DMS 273 treated with DMSO at 0.1 percent for 48 hours (cell line): Measurements from ENCODE around the gene GALNT7.

Source experiments
- DNase-seq: peaks from one replicate; lab custom pipeline; 2025; lab: John Stamatoyannopoulos, UW

The GALNT7 gene

DNA sequence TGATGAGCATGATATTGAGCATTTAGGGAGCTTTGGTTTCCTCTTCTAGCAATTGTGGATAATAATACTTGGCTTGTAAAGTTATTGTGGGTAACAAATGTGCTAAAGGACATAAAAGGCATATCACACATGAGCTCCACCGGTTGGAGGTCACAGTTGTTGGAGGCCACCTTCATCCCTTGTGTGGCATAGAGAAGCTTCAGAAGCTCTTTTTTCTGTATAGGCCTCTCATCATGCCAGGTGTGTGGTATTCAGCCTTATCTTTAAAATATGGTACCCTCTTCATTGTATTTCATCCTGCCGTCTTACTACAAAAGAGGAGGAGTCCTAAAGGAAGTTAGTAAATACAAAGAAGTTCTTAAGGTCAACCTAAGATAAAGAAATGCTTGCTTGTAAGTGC is 99.1 kb downstream of the GALNT7 start:
- DNase-seq: no peak

DNA sequence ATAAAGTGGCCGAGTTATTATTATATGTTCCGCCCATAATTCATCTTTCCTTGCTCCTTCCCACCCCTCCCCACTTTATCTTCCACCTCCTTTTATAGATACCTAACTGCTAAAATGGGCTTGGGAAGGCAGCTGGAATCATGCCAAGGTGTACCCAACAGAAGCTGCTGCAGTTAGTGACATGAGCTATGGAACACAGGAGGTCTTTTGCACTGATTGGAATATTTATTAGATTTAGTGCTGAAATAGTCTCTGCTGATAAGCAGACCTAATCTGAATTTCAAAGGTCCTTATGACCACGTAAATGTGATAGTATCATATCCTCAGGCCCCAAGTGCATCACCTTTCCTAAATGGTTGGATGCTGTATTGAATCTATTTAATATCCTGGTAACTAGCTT is 100.7 kb downstream of the GALNT7 start:
- no peak for DNase-seq

DNA sequence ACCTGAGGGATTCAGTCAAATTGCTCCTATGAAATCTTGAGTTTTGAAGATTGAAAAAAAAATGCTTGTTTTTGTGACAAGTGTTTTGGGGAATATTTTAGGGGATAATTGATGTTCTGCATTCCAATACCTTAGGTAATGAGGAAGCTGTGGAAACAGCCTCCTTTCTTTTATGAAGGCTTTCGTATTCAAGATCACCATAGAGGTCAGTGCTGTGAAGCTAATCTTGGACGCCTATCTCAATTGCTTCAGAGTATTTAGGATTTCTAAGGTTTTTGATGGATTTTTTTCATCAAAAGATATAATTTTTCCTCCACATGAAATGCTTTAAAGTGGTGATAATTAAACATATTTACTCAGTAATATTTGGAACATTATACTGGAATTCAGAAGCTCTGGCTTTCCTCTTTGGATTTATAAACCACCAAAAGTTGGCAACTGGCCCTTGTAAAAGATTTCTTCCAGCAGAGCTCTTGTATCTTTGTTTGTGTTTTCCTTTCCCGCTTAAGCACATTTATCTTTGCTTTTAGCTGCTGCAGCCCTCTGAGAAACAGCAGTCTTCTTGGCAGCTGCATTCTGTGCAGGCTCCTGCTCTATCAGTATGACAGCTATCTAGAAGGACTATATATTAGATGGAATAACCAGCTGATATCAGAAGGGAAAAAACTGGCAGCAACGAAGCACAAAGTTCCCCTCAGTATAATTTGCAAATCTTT is 101.9 kb downstream of the GALNT7 start:
- no peak for DNase-seq

DNA sequence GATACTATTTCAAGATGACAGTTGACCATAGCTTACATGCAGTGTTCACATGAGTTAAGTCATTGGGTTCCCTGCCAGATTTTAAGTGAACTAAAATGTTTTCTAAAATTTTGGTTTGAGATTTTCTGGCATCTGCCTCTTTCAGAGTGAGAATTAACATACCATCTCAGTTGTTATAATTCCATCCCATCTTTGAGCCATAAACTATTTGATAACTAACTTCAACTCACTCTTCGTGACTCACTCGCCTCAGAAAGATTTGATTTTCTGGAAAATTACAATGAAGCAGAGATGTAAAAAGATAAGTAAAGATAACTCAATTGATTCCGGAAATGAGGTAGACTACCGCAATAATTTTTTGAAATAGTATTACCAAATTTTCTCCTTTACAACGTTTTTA is 103.7 kb downstream of the GALNT7 start:
- no peak for DNase-seq

DNA sequence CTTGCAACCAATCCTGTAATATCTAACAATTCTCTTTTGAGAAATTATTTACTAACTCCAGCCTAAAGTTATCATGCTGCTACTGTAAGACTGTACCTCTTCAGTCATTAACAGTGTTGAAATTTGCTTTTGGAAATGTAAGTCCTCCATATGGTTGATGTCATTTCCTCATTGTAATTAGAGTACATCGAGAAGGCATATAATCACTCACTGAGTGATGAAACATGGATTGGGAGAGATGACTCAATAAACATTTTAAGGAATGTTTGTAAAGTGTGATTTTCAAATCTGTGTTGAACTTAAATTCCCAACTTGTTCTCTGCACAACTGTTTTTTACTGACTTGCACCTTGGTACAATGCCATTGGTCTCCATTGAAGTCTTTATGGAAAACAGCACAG is 104.4 kb downstream of the GALNT7 start:
- DNase-seq: no peak

DNA sequence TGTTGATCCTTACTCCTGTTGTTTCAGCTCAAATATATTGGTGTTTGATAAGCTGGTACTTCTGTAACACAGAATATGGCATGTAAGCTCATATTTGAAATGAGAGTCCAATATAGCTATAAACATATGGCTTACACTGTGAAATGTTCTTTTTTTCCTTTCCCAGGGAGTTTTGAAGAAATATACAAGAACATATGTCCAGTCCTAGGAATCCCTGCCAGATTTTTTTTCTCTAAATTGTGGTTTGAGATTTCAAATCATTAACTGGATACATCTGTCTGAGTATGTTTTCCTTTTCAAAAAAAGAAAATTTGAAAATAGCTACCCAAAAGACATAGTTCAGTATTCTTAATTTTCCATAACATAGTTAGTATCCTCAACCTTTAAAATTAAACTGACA is 105.3 kb downstream of the GALNT7 start:
- DNase-seq: no peak

DNA sequence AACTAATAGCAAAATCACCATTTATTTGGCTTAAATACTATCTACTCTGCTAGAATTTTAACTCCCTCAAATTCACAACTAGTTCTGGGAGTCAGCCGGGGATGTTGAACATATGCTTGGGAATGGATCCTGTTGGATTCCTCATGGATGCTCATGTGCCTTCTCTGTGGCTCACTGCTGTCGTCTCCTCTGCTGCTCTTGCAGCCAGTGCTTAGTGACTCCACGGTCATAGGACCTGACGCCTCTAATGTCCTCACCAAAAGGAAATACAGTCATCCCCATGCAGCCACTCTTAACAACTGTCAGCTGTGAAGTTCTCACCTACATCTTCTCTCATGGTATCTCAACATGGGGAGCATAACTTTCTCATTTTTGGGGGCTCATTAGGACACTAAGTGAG is 106.1 kb downstream of the GALNT7 start:
- no peak for DNase-seq

DNA sequence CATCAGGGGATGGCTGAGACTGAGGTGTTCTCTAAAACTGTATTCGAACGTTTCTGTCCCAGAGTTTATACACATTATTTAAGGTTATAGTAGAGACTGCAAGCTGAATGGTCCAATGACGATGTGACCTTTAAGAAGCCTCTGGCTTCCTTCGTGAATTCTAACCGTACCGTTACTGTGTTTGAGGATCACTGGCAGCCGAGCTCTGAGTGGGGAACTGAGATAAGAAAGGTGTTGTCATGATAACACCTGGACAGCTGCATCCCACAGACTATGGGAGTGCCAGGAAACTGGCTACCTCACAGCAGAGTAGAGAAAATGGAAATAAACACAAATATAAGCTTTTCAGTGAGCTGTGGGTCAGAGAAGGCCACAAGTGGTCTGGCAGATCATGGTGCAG is 106.5 kb downstream of the GALNT7 start:
- DNase-seq: no peak

DNA sequence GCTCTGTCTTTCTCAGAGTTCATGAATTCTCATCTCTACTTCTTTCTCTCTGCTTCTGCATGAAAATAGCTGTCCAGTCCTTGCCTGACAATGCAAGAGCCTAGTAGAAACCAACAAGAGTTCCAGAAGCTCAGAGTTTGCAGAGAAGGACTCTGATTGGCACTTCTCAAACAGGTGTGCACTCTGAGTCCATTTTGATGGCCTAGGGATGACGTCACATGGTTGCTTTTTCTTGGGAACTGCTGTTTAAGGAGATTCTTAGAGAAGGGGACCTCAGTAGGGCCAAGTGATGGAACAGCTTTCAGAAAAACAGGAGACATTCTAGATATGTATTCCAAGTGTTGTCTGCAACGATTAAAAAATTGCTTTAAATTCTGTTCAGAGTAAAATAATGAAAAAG is 108.7 kb downstream of the GALNT7 start:
- DNase-seq: no peak

DNA sequence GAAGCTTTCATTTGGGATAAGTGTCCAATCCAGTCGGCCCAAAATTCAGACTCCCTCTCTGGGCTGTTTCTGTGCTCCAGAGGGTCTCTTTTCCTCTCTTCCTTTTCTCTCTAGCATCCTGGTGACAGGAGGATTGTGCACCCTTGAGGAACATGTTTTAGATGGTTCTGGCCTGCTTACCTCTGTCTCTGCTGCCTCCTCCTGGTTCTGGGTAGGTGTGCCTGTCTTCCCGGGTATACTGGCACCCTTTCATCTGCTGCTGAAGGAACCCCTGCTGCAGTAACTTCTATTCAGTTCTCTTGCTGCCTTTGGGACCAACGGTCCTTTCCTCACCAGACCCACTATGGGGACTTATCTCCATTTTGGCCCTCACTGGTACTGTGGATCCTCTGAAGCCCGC is 112.4 kb downstream of the GALNT7 start:
- no peak for DNase-seq

DNA sequence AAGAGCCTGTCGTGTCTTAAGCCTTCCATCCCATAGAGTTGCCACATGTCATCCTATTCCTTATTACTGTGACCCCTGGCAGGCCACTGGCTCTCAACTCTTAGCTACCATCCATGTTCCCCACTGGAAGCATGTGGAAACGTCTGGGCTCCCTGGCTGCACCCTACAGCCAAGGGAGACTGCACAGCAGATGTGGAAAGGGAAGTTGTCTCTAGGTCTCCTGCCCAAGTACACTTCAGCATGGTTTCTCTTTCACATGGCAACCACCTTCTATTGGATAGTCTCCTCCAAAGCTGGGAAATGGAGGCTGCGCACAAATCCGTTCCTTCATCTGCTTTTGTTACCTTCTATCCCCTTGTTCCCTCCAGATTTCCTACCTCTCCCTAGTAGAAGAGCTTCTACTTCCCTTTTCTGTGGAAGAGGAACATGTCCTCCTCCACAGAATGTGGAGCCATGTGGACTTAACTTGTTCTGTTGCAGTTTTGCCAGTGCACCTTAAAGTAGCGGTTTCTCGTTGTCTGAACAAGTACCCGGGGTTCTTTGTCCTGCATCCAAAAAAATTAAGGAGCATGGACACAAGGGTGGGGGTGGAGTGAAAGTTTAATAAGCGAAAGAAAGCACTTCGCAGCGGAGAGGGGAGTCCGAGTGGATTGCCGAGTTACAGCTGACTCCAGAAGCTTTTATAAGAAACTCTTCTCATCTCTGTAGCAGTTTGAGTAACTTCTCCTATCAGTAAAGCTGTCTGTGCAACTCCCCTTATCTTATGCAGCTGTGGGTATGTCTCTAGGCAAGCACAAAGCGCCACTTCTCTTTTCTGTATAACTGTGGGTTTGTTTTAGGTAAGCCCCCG is 113.0 kb downstream of the GALNT7 start:
- no peak for DNase-seq

DNA sequence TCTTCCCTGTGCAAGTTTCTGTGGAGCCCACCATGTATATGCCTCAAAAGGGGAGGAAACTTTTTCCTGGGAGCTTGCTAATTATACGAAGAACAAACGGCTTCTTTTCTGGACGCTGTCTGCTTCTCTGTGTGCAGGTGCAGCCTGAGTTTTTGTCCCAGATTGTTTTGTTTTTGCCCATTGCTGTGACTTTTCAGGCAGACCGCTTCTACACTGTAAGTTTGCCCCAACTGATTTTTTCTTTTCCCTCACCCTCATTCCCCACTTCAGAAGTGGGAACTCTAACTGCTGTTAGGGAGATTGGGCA is 113.6 kb downstream of the GALNT7 start:
- no peak for DNase-seq

DNA sequence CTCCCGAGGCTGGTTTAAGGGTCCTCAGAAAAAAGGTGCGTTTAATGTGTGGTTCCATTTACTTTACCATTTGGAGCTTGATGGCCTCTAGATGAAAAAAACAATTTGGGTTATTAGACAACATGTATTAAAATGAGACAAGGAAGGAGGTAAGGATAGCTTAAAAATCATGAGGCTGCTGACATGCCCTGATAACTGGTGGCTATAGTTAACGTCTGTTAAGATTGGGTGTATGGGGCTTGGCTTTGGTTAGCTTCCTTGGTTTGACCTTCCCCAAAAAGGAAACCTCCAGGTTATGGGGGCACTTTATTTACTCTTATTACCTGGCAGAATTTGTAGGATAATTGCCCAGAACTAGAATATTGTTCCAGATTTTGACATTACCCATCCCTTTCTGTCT is 114.0 kb downstream of the GALNT7 start:
- no peak for DNase-seq

DNA sequence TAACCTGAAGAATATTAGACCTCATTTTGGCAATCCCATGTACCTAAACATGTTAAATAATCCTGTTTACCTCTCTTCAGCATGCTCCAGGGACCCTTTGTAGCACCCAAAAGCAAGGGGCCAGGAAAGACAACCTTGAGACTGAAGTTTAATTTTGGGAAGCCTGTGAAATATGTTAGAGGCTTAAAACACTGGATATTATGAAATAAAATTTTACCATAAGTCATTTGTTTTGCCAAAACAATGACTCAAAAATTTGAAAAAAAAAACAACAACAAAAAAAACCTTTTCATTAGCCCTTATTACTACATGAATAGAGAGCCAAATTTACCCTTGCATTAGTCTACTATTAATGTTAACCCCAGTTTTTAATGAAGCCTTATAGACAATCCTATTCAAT is 115.9 kb downstream of the GALNT7 start:
- DNase-seq: no peak

DNA sequence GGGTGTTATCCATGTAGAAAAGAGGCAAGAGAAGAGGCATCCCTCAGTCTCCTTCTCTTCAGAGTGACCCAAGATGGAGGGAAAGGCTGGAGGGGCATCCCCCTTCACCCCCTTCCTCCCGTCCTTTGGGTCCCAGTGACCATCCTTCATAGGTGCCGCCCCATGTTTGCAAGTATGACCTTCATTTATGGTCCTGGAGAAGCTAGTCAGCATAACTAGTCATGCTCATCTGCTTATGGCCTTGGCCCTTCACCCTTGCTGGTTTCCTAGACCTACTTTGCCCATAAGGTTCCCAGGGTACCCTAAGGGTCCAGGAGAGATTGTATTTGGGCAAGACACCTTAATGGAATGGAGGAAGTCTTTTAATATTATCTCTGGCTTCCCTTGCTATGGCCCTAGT is 118.9 kb downstream of the GALNT7 start:
- DNase-seq: no peak

DNA sequence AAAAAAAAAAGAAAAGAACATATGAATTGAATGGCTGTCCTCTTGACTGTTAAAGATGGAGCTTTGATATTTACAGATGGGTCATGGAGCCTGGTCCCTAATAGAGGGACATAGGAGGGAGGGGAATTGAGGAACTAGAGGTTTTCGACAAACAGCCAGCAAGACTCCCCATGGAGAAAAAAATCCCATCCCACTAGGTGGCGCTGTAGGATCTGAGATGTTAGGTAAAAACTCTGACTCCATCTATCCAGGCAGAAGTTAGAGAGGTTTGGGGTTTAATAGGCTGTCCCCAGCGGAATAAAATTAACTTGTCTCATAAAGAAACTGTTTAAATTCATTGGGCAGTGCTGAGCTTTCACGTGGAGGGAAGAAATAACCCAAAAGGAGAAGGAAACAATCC is 119.7 kb downstream of the GALNT7 start:
- DNase-seq: no peak

DNA sequence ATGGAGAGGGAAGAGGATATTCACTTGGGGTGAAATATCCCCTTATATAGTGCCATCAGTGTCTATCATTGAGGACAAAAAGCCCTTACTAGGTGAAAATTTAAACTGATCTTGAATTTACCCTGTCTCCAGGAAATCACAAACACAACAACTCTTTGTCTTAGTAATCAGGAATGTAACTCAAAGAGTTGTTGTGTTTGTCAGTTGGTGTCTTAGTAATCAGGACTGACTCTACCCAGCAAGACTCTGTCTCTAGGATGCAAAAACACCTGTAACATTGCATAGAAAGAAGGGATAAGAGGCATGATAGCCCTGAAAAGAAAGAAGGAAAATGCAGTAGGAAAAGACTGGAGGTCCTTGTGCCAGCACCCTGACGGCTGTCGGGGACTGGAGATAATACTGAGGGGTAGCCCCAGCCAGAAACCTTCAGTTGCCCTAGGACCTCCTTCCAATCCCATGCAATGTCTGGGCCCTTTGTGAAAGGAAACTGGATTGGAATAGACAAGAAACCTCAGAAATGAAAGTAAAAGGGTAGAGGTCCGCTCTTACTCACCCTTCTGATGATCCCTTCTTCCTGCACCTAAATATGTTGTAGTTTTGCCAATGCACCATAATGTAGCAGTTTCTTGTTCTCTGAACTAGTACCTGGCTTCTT is 120.2 kb downstream of the GALNT7 start:
- DNase-seq: no peak

DNA sequence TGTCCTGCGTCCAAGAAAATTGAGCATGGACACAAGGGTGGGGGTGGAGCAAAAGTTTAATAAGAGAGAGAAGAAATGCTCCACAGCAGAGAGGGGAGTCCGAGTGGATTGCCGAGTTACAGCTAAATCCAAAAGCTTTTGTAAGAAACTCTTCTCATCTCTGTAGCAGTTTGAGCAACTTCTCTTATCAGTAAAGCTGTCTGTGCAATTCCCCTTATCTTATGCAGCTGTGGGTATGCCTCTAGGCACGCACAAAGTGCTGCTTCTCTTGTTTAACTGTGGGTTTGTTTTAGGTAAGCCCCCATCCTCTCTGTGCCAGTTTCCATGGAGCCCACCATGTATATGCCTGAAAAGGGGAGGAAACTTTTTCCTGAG is 120.7 kb downstream of the GALNT7 start:
- DNase-seq: no peak

DNA sequence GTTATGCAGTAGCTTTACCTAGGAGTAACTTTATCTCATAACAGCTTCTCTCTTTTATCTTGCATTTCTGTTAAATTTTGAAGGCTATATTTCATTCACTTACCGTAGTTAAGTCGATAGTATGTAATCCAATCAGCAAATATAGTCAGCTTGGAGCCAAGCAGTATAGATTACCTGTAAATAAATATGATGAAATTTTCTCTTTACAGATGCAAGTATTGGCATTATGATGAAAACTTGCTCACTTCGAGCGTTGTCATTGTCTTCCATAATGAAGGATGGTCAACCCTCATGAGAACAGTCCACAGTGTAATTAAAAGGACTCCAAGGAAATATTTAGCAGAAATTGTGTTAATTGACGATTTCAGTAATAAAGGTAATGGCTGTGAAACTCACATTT is 123.3 kb downstream of the GALNT7 start:
- DNase-seq: no peak

DNA sequence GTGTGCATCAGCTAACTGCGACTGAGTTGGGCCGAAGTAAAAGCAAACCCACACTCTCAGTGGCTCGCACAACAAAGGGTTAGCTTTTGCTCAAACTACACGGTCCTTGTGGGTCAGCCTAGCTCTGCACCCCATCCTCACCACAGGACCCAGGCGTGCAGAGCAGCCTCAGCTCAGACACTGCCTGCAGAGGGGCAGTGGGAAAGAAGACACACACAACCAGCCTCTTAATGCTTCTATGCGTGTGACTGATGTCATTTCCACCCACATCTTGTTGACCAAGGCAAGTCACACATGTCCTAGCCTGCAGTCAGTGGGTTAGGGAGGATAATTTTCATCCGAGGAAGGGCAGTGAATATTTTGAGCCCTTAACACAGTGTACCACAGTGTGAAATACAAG is 125.1 kb downstream of the GALNT7 start:
- DNase-seq: no peak

DNA sequence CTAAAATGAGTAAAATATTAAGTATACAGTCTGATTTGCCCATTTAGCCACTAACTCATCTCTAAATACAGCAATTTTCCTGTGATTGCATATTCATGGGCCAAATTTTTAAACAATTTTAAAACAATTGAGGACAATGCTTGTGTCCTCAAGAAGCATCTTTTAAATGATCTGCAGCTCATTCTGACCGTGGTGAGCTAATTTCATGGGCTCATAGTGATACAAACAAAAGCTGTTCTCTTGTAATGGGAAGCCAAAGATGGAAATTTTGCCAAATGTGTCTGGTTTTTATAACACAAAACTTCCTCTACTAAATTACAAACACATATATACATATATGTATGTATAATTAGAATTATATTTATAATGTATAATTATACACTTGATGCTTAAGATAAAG is 125.8 kb downstream of the GALNT7 start:
- no peak for DNase-seq

DNA sequence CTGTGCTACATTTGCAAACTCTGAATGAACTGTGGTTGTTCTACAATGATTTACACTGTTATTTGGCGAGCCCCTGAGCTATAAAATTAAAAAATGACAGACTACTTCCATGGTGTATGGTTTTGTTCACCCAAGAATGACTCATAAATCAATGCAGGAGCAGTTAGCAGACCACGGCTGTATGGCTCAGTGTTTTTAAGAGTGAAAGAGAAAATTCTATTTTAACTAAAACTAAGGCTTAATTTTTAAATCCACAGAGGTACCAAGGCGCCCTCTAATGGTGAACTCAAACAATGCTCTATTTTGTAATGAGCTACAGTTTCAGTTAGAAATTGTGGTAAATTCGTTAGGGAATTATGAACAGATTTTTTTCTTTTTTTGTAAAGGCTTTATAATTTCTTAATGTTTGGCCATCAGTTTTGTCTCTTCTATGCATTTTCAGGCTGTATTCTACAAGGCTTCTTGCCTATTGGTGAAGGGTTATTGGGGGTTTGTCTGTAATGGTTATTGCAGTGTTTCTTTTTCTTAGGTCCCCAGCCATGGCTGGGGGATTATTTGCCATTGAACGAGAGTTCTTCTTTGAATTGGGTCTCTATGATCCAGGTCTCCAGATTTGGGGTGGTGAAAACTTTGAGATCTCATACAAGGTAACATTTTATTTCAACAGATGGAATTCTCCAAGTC is 133.0 kb downstream of the GALNT7 start:
- DNase-seq: no peak

DNA sequence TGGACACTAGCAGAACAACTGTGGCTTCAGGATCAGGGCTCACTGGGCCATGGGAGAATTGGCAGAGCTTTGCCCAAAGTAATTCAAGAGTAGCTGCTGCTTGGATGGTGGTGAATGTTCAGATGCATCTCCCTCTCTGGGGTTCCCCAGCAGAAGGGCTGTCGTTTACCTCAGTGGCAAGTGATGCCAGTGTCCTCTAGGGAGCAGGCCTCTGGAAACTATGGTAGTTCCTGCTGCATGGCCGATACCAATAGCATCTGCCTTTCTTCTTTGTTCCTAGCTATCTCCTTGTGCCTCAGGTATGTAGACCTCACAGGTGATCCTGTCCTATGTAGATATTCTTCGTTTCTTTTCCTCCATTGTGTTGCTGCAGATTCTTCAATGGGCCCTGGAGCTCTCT is 139.2 kb downstream of the GALNT7 start:
- no peak for DNase-seq
